ENCODE measurements around the gene METTL21C.

Gene METTL21C

GRCh38 chr13:102694937-102695336 is at the start of gene METTL21C:
METTL21C (minus strand) TSS chr13:102695044; CDS start chr13:102694498, 546 bp downstream.
- DNase-seq: no peak

DNA sequence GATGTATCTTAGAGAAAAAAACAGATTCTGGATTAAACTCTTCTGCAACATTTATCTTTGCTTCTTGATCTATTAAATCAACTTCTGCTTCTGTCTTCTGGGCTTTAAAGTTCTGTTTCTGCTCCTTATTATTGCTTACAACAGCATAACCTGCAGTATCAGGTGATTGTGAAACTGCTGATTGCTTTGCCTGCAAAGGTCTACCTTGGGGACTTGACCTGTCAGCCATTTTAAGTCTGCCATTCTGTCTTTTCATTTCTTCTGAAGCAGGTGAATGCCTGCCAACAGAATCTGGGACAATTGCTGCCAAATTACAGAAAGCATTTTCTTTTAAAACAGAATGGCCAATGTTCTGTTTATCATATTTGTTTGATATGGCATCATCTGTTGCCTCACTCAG is 47.7 kb upstream of the METTL21C start:
- DNase-seq: no peak

DNA sequence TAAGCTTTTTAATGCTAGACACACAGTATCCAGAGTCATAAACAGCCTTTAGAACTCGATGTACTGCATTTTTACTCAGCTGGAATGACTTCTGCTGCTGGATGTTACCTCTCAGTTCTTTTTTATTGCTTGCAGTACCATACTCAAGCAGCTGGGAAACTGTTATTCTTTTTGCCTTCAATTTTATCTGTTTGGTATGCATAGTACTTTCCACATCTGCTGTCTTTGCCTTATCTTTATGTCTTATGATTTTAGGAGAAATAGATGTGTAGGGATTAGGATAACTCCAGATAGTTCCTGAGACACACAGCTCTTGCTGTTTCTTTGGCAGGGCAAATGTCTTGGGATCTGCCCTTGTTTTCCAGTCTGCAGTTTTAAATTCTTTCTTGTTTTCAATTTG is 47.3 kb upstream of the METTL21C start:
- DNase-seq: no peak

DNA sequence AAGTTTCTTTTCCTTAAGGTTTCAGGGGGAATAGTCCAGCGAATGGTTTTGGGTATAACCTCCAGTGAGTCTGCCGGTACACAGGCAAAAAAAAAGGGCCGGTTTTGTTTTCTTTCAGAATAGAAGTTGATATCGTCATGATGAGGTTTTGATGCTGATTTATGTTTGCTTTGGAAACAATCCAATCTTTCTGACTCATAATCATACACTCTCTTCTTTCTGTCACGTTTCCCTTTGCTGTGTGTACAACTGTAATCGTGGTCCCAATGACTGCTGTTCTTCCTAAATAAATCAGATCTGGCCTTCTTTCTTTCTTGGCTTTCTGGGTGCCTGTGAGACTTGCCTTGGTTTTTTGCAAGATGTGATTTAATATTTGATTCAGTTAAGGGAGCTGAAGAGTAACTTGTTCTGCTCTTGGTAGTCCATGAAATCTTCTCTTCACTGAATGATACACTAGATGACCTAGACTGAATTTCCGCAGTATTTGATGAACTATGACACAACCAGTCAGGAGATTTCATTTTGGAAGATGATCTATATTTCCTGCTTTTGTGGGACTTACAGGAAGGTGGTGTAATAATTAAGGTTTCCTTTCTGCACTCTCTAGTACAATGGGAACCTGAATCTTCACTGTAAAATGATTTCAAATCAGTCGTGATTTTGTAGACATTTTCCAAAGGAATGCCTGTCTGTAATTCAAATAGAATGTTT is 34.9 kb upstream of the METTL21C start:
- peak; percentile 85 for DNase-seq

DNA sequence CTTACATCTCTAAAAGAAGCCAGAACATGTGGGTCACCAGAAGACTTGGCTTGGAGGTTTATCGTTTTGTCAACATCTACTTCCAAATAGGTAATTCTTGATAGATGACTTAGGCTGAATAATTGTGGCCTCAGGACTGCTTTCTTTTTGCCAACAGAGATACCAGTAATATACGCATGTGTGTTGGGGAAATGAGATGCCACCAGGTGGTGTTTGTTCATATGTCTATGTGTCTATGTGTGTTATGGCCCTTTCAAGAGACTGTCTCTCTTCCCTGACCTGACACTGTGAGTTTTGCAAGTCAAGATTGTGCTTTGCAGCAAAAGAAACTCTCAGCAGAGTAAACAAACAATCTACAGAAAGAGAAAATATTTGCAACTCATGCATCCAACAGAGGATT is 31.6 kb upstream of the METTL21C start:
- no peak for DNase-seq

DNA sequence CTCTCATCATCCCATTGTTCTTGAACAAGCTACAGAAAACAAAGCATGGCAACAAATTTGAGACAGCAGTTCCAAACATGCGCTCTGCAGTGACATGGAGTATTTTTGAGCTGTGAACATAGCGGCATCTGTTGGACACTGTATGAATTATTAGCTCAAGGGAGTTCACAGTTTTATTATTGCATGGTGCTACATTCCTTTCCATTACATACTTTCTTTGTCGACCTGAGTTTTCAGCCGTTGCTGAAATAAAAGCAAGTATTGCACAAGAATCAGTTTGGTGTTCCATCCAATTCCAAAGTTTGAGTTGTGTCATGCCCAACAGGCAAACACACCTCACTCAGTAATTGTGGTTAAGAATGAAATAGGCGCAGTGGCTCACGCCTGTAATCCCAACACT is 30.1 kb upstream of the METTL21C start:
- DNase-seq: peak; percentile 75

DNA sequence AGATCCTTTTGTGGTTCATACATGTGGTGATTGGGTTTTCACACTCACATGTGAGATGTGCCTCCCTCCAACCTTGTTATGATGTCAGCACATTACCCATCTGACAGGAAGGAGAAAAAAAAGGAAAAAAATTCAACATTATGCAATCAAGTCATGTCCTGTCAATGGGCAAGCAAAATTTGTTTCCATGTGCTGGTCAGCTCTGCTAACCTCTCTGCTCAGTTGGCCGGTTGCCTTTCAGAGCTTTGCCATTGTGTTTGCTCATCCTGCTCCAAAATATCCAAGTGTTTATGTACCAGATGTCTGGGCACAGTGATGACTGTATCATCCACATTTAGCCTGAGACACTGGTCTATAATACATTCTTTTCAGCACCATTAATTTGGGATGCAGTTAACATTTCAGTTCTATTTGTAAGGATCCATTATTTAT is 27.0 kb upstream of the METTL21C start:
- DNase-seq: no peak

DNA sequence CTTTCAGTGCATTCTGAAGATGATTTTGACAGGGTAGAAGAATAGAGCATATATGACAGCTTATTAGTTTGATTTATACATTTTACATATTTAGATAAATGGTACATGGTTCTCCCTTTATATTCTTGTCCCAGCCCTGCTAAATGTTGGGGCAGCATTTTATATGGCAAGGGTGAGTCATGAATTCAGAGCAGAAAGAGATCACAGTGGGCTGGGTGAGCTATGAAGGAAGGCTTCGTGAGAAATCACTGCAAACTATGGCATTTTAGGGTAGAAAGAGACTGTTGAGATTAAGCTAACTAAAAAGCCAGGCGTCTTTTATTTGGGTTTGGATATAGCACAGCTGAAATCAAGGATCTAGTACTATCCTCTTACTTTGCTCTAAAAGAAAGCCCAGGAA is 23.9 kb upstream of the METTL21C start:
- DNase-seq: no peak

- DNase-seq: no peak
Measured at GRCh38 chr13:102715447-102715846, 20.6 kb upstream of the METTL21C start.

- DNase-seq: no peak
Measured at GRCh38 chr13:102710261-102710679, 15.4 kb upstream of the METTL21C start.

DNA sequence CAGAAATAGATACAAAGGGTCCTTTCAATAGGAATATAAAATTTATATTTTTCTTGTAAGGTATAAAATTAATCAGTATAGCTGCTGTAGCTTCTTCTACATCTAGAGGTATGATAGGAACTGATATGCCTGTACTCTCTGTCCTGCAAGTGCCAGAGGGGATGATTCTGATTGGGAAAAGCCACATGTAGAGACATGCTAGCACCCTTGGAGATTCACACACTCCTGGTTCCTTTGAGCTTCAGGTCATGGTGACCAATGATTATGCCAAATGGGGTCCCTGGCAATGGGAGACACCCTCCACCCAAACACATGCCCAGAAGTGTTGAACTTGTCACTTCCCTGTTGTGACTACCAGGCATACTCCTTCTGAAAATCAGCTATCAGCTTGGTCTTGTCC is 14.7 kb upstream of the METTL21C start:
- DNase-seq: no peak

DNA sequence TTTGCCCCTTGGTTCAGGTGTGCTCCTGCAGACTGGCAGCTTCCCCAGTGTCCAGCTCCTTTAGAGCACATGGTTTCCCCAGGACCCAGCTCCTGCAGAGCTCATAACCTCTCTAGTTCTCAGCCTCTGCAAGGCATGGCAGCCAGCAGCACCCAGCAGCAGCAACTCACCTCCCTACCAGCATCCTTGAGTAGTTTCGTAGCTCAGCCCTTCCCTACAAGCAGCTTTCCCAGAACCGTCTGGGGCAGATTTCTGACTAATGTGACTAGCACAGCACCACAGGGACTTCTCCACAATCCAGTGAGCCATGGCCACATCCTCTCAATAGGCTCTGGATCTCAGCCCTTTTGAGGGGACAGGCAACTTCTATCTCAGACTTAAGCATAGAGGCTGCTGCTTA is 14.1 kb upstream of the METTL21C start:
- no peak for DNase-seq

- DNase-seq: no peak
Measured at GRCh38 chr13:102708211-102708610, 13.4 kb upstream of the METTL21C start.

DNA sequence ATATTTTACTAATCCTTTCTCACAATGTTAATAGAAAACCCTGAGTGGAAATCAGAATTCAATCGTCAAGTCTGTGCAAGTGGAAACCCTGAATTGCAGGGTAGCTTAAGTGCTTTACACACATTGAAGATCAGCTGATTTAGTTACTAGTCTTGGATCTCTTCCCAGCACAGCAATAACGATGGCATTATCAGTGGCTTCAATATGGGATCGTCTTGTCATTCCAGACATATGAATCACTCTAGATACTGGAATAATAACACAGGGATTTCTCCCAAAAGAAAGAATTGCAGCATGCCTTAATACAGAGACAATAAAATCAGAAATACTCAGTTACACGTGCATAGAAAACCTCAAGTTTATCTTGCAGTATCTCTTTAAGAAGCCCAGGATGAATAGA is 12.6 kb upstream of the METTL21C start:
- no peak for DNase-seq

GRCh38 chr13:102704238-102705058 is 9.6 kb upstream of the METTL21C start:
- DNase-seq: no peak

DNA sequence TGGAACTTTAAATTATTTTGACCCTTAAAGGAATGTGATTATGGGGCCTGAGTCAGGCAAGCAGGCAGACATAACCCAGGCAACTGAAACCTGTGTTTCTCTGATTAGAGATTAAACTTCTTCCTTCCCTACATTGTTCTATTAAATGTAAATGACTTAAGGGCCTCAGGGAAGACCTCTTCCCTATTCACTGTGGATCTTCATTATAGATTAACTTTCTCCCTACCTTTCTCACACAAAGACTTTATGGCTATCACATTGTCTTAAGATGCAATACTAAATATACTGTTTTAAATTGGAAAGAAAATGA is 8.8 kb upstream of the METTL21C start:
- no peak for DNase-seq

DNA sequence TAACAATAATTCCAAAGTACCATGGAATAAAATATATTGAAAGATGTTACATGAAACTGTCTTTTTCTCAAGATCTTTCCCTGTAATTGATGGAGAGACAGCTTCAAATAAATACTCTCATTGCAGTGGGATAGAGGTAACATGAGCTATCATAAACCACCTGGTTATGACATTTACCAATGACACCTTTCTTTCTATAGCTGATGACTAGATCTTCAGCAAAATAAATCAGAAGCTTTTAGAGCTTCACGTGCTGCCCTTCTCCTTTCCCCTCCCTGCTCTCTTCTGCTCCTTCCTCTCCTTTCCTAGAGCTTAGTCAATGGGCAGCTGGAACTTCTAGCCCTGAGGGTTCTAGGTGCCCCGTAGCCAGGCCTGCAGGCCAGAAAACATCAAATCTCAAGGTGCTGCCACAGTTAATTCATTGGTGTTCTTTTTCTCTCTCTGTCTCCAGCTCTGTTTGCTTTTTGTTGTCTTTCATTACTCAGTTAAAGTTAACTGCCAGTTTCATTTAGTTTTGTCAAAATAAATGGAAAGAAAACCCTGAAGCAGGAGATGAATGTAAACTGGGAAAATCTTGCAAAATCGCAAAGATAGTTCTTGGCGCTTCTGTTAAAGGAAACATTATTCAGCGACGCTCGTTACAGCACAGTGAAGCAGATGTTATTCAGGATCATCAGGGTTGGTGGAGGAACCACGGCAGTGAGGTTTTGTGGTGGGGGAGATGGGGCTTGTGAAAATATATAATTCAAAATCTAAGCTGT is 8.3 kb upstream of the METTL21C start:
- DNase-seq: no peak

- DNase-seq: no peak
Measured at GRCh38 chr13:102701331-102701730, 6.5 kb upstream of the METTL21C start.

GRCh38 chr13:102700088-102701031 is 5.5 kb upstream of the METTL21C start:
- DNase-seq: no peak

DNA sequence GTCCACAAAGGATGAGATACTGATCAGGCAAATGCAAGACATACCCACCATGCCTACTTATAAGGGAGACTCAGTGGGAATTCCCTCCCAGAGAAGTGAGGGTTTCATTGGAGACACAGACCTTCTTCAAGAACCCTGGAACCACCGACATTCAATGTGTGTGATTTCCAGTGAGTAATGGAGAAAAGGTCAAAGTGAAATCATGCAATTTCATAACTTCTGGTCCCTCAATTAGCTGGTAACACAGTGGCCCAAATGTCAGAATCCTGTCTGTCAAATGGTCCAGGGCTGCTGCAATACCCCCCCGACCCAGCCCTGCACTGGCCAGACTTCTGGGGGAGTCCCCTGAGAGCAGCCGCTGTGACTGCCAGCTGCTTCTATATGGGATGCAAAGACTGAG is 4.7 kb upstream of the METTL21C start:
- DNase-seq: no peak

DNA sequence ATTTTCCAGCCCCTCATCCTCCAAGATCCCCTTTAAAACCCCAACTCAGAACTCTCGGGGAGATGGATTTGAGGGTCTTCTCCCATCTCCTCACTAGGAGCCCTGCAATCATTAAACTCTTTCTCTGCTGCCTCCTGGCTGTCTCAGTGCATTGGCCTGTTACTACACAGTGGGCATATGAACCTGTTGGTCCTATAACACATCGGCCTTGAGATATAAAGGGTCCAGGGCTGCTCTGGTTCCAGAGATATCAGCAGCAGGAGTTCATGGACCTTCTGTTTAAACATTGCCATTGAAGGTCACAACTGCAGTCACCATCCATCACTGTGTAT is 3.8 kb upstream of the METTL21C start:
- DNase-seq: no peak

- no peak for DNase-seq
Measured at GRCh38 chr13:102697929-102698648, 3.2 kb upstream of the METTL21C start.
